C4-2B (cell line): ENCODE results near the gene LFNG.

Experiments
- CTCF ChIP-seq: fragments of 450-650 bp; conservative IDR thresholded peaks from 2 replicates; pipeline ENCODE4 v1.5.1; 2017; ENCODE audit warnings: mild to moderate bottlenecking
- ZFX ChIP-seq: fragments of 450-650 bp; IDR thresholded peaks from 2 replicates; pipeline ENCODE4 v1.6.1; 2017

- TF ChIP-seq CTCF (no peak), ZFX (no peak)
Measured at GRCh38 chr7:2526659-2527504, 7.3 kb downstream of the LFNG start.
